ENCODE data around the gene AP3D1. TPM values are rescaled to one million over a fixed set of nuclear protein-coding genes. Genes with fewer than 3 reads are reported as not detected.

AP3D1 gene
- total RNA-seq, 2 experiments from 2014 or later: 73.7 to 74.1 TPM

DNA sequence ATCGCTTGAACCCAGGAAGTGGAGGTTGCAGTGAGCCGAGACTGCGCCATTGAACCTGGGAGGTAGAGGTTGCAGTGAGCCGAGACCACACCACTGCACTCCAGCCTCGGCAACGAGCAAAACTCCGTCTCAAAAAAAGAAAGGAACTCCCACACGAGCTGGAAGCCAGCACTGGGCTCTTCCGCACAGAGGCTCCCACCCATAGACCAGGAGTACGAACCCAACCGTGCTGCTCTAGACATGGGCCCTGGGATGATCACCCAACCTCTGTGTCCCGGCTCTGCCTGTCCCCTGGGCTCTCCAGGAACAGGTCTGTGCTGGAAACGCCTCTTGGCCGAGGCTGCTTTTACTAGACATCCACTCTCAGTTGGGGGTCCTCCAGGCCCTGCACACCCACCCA lies 24.4 kb upstream of the AP3D1 start:
- ChIA-PET CTCF (no interaction called here), POLR2A (interaction anchor here (1.8 kb wide), 1 partner anchor 21 kb away, joined by 4 read pairs; no protein-coding TSS in a partner anchor)
- TF ChIP-seq, protein P1, sequence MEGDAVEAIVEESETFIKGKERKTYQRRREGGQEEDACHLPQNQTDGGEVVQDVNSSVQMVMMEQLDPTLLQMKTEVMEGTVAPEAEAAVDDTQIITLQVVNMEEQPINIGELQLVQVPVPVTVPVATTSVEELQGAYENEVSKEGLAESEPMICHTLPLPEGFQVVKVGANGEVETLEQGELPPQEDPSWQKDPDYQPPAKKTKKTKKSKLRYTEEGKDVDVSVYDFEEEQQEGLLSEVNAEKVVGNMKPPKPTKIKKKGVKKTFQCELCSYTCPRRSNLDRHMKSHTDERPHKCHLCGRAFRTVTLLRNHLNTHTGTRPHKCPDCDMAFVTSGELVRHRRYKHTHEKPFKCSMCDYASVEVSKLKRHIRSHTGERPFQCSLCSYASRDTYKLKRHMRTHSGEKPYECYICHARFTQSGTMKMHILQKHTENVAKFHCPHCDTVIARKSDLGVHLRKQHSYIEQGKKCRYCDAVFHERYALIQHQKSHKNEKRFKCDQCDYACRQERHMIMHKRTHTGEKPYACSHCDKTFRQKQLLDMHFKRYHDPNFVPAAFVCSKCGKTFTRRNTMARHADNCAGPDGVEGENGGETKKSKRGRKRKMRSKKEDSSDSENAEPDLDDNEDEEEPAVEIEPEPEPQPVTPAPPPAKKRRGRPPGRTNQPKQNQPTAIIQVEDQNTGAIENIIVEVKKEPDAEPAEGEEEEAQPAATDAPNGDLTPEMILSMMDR (IDR thresholded peaks at IDR 0.05): no peak
- H3K4me1 Mint-ChIP-seq (ENCODE audit: low read depth): peaks cover 43% of the 10 kb centered on the region
- no peak for ATAC-seq
- intact Hi-C loops (cut with micrococcal nuclease): loop anchor here (10.0 kb wide), 1 partner anchor 59 kb away; the partner anchor contains the start of genes PLEKHJ1 and SF3A2
- H3K4me3 Mint-ChIP-seq: no peak overlapping the region
- DNase-seq: no peak
- no peaks in the 10 kb centered on the region for H3K9me3 Mint-ChIP-seq
- no peaks in the 10 kb centered on the region for H3K27me3 Mint-ChIP-seq
- H3K27ac Mint-ChIP-seq: no peak overlapping the region
- H3K36me3 Mint-ChIP-seq (ENCODE audit: low read depth): peaks cover 31% of the 10 kb centered on the region

DNA sequence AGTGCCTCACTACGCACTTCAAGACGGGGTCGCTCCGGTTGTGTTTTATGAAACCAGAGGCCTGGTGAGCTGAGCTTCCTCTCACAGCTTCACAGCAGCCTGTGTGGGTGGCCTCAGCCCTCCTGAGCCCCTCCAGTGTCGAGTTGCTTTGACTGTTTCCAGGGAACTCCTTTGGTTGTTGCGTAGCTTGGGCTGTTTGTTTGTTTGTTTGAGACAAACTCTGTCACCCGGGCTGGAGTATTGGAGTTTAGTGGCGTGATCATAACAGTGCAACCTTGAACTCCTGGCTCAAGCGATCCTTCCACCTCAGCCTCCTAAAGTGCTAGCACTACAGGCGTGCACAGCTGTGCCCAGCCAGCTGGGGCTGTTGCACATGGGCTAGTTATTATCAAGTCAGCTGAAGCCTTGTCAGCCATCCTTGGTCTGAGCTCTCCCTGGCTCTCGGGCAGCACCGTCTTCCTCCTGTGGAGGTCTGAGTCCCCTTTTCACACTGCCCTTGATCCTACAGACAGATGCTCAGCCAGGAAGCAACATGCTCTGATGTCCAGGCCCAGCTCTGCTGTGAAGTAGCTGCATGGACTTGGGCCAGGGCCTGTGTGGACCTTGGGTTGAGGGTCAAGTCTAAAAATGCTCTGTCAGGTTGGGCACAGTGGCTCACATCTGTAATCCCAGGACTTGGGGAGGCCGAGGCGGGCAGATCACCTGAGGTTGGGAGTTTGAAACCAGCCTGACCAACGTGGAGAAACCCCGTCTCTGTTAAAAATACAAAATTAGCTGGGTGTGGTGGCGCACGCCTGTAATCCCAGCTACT lies 22.6 kb upstream of the AP3D1 start:
- intact Hi-C loops (cut with micrococcal nuclease): loop anchor here (10.0 kb wide), 1 partner anchor 61 kb away; the partner anchor contains the start of genes PLEKHJ1 and SF3A2
- Mint-ChIP-seq H3K36me3 (ENCODE audit: low read depth) (peaks cover 25% of the 10 kb centered on the region), H3K4me3 (no peak overlapping the region), H3K27ac (peak overlapping the region; percentile 71), H3K27me3 (no peaks in the 10 kb centered on the region), H3K9me3 (no peaks in the 10 kb centered on the region), H3K4me1 (ENCODE audit: low read depth) (peaks cover 56% of the 10 kb centered on the region)
- ATAC-seq: no peak
- ChIA-PET CTCF (interaction anchor here (0.7 to 1.8 kb wide), 3 partner anchors 18 to 87 kb away, joined by 3 to 6 read pairs (median 3); no protein-coding TSS in a partner anchor), POLR2A (interaction anchor here (0.9 kb wide), 1 partner anchor 15 kb away, joined by 3 read pairs; no protein-coding TSS in a partner anchor)
- TF ChIP-seq, protein P1 (IDR thresholded peaks at IDR 0.05): no peak
- peak; percentile 26 for DNase-seq

DNA sequence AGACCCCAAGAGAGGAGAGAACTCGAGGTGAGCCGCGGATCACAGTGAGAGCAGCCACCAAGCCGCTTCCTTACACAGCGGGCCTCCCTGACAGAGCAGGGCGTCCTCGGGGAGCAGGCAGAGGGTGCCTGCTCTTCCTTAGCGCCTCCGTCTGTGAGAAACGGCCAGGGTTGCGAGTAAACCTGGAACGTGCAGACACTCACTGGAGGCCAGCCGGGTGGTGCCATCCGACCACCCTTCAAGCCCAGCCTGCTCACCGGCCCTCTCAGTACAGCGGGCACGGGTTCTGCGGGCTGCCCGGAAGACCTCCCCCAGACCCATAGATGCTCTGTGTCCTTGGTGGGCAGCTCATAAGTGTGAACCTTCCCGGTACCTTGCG lies 22.0 kb upstream of the AP3D1 start:
- intact Hi-C loops (cut with micrococcal nuclease): loop anchor here (10.0 kb wide), 1 partner anchor 61 kb away; the partner anchor contains the start of genes PLEKHJ1 and SF3A2
- no peak for DNase-seq
- Mint-ChIP-seq H3K9me3 (no peaks in the 10 kb centered on the region), H3K4me1 (ENCODE audit: low read depth) (peaks cover 61% of the 10 kb centered on the region), H3K27ac (peak overlapping the region; percentile 71), H3K36me3 (ENCODE audit: low read depth) (peaks cover 26% of the 10 kb centered on the region), H3K27me3 (no peaks in the 10 kb centered on the region), H3K4me3 (no peak overlapping the region)
- no peak for ATAC-seq
- TF ChIP-seq, protein P1 (IDR thresholded peaks at IDR 0.05): no peak
- CTCF ChIA-PET: interaction anchor here (0.7 to 1.8 kb wide), 3 partner anchors 17 to 88 kb away, joined by 3 to 6 read pairs (median 3); no protein-coding TSS in a partner anchor
- POLR2A ChIA-PET: no interaction called here

DNA sequence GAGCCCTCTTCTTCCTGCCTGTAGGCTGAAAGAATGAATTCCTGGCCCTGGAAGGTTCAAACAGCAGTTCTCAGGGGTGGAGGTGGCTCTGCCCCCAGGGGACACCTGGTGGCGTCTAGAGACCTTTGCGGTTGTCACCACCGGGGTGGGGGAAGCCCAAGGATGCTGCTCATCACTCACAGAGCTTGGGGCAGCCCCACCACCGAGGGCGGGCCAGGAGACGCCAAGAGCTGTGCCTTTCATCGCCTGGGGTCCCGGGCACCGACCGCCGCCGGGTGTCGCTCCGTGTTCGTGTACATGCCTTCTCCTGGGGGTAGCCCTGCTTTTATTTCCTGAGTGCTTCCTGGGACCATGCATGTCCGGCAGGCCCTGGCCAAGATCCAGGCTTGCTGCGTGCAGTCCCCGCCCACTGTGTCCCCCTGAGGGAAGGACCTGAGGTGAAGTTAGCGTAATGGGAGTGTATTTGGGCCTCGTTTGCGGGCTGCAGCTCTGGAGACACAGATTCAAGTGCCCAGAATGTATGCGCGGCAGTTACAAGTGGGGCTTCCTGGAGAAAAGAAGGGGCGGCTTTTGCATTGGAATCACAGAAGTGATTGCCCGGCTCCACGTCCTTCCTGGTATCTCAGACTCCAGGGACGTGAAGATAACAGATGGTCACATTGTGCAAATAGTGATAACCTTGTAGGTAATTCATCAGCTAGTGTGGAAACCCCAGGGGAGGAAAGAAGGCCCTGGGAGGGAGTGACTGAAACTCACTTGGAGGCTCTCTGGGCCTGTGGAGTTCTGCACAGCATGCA lies 20.2 kb upstream of the AP3D1 start:
- DNase-seq (peak; percentile 98), ATAC-seq (peak; percentile 81)
- TF ChIP-seq, protein P1 (IDR thresholded peaks at IDR 0.05): peak; percentile 37
- peaks cover 75% of the 10 kb centered on the region for H3K4me1 Mint-ChIP-seq (ENCODE audit: low read depth)
- peaks cover 32% of the 10 kb centered on the region for H3K36me3 Mint-ChIP-seq (ENCODE audit: low read depth)
- ChIA-PET CTCF (interaction anchor here (0.6 to 2.2 kb wide), 7 partner anchors 14 to 221 kb away, joined by 3 to 15 read pairs (median 3); partner anchors contain the start of gene PLEKHJ1), POLR2A (interaction anchor here (0.7 to 1.0 kb wide), 6 partner anchors 9 to 64 kb away, joined by 3 to 4 read pairs (median 3); partner anchors contain the start of gene PLEKHJ1)
- H3K9me3 Mint-ChIP-seq: no peaks in the 10 kb centered on the region
- H3K27ac Mint-ChIP-seq: peak overlapping the region; percentile 81
- peak overlapping the region; percentile 62 for H3K4me3 Mint-ChIP-seq
- H3K27me3 Mint-ChIP-seq: no peaks in the 10 kb centered on the region
- intact Hi-C loops (cut with micrococcal nuclease): loop anchor here (10.0 kb wide), 1 partner anchor 63 kb away; the partner anchor contains the start of genes PLEKHJ1 and SF3A2

Data from activated CD8-positive, alpha-beta T cell treated with anti-CD3 and anti-CD28 coated beads for 36 hours (primary cell).